GM21515 (cell line): Measurements from ENCODE around the gene PTPRT.

Experiments
- ATAC-seq: cut with Tn5 transposase; IDR thresholded peaks from one replicate; pipeline ENCODE4 v1.9.1; 2021; ENCODE audit not compliant: unreplicated experiment

The PTPRT gene

GRCh38 chr20:42161228-42161829 is 1028.4 kb downstream of the PTPRT start:
- ATAC-seq = no peak

- no peak for ATAC-seq
Measured at GRCh38 chr20:42159808-42160207, 1029.9 kb downstream of the PTPRT start.

DNA sequence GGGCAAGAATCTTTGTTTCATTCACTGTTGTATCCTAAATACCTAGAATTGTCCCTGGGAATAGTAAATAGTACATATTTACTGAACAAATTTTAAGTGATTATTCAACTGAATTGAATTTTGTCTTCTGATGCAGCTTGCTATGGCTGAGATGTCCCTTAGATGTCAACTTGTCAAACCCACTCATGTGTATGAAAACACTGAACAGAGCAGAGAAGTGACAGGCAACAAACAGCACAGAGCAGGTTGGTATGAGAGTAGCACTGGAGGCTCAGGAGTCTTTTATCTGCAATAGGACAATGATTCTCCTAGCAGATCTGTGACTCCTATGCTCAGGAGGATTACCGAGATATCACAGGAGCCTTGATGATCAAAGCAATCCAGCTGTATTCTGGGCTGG is 1031.4 kb downstream of the PTPRT start:
- ATAC-seq = no peak

DNA sequence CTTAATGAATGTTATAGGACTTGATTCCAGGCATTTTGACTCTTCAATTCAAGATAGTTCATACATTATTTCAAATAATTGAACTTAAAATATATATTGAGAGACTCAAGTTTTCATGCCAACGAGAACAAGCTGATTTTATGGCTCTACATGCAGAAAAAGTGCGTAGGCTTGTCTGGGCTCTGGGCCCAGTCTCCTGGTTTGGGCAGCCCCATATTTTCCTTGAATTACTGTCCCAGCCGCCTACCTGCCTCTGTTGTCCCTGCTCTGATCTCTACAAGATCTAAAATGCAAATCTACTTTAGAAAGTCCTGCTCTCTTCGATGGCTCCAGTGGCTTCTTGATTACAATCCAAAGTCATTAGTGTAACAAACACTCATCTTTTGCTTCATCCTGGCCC is 1034.1 kb downstream of the PTPRT start:
- ATAC-seq = no peak

DNA sequence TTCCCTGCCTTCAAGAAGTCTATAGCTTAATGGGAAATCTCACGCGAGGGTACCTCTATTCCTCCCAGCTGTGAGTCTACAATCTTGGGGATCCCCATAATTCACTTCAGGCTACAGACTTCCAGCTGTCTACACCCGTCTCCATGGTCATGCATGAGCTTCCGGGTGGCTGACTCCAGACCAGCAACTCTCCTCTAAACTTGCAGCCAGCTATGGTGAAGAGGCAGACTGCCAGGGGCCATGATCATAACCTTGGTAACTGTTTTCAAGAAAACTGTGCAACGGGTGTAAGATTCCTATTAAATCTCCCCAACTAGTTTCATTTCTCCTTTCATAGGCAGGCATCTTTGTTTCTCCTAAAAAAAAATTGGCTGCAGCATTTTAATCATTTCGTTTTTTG is 1037.1 kb downstream of the PTPRT start:
- ATAC-seq = no peak

DNA sequence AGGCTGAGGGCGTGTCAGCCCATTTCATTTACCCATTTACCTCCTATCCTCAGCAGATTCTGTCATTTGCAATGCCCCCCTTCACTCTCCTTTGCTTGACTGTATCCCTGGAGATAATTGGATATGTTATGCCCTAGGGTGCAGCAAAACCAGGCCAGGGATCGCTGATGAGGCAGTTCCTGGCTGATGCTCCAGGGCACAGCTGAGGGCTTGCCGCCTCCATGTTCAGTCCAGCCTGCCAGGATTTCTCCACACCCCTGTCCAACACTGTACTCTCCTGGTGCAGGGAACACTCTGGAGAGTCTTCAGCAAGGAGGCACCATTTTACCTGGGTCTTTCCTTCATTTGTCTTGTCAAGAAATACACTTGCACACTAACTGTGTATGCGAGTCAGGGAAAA is 1039.5 kb downstream of the PTPRT start:
- no peak for ATAC-seq

GRCh38 chr20:42138729-42139128 is 1051.0 kb downstream of the PTPRT start:
- no peak for ATAC-seq

DNA sequence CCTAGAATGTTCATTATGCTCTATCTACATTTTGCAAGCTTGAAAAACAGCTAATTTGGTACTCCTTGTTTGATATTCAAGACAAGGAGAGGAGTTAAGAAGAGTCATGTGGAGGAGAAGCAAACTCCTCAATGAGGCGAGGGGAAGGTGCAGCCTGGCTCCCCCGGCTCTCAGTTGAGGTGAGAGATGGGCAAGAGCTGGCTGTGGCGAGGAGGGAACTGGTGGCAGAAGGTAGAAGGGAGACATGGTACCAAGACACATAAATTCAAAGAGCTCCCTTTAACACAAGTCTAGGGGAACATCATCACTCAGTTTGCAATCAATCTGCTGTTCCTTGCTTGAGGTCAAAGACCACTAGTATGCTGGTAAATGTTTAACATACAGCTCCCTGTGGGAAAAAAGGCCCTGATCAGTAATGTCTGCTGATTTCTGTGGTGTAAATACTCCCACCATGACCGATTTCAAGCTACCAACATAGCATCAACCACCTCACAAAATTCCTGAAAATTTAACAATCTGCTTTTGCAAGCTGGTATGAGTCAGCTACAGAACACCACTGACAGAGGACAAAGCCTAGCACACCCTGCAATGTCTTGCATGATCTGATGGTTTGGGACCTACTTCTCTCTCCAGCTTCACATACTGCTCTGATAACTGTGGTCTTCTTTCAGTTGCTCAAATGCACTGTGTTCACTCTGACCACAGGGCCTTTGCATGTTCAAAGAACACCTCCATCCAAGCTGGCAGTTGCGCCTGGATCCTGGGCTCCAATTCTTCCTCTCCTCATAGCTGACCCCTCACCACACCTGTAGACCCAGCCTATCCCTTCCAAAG is 1055.2 kb downstream of the PTPRT start:
- ATAC-seq = no peak

DNA sequence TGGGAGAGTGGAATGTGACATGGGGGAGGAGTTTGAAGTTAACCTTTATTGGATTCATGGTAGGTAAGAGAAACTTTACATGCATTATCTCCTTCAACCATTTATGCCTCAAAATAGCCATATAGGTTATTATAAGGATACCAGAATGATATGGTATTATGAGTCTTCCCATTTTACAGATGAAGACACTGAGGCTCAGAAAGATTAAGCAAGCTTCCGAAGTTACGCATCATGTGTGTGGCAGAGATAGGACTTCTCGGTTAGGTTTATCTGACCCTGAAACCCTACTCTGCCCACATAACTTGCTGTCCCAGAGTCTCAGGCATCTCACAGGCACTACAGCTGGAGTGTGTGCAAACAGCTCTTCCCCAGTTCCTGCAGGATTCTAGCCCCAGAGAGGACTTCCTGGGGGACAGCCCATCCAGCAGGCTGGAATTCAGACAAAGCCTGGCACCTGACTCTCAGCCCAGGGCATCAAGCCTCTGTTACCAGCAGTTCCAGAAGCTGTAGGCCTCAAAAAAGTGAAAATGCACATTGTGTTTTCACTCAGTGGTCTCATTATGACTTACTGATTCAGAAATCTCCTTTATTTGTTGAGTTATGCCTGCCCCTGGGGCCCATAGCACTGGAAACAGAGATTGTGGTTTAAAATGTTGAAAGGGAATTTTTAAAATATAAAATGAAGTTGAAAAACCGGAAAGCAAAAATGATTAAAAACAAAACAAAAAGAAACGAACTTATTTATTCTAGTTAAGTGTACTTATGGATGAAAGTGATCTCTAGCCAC is 1058.7 kb downstream of the PTPRT start:
- no peak for ATAC-seq

GRCh38 chr20:42125426-42125825 is 1064.3 kb downstream of the PTPRT start:
- ATAC-seq = no peak

GRCh38 chr20:42123981-42124473 is 1065.7 kb downstream of the PTPRT start:
- no peak for ATAC-seq

DNA sequence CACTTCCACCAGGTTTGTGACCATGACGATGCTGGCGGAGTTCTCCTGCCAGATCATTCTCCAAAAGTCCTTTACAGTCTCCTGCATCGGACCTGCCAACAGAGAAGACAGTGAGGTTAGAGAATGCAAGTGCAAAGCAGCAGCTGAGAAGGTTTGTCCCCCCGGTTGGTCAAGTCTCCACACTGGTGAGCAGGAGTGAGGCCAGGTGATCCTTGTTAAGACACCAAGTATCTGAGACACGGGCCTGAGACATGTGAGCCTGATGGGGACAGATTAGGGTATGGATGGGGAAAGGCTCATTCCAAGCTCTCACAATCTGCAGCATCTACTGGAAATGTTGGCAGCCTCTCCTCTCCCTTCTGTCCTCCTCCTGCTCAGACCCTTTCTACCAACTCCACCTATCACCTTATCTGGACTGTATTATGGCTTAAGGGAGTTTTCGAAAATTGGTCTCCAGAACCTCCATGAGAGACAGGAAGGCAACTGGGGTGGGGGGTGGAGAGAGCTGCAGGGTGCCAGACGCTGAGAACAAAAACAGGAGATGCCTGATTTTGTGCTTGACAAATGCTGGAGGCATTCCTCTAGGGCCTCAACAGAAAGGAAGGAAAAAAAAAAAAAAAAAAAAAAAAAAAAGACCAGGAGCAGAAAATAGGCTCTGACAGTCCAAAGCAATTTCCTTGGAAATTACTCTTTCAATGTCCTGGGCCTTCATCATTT is 1071.1 kb downstream of the PTPRT start:
- ATAC-seq = no peak

GRCh38 chr20:42118001-42118400 is 1071.7 kb downstream of the PTPRT start:
- no peak for ATAC-seq

DNA sequence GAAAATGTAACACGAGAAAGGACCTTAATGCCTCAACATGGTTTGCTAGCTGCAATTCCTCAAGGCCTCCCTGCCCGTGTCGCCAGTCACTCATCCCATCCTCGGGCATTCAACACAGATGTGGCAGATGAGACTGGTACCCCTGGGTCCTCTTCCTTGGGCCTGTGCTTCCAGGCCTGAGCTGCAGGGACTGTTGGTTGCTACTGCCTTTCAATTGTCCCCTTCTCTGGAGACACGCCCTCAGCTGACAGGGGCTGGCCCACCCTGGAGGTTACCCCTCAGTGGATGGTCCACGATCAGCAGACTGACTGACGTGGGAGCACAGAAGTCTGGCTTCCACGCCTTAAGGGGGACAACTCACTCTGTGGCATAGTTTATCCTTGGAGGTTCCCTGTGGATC is 1076.5 kb downstream of the PTPRT start:
- no peak for ATAC-seq

GRCh38 chr20:42112161-42112560 is 1077.5 kb downstream of the PTPRT start:
- ATAC-seq = no peak

- ATAC-seq = no peak
Measured at GRCh38 chr20:42111349-42111748, 1078.4 kb downstream of the PTPRT start.

GRCh38 chr20:42110301-42110700 is 1079.4 kb downstream of the PTPRT start:
- no peak for ATAC-seq

GRCh38 chr20:42102000-42102399 is 1087.7 kb downstream of the PTPRT start:
- ATAC-seq = no peak

DNA sequence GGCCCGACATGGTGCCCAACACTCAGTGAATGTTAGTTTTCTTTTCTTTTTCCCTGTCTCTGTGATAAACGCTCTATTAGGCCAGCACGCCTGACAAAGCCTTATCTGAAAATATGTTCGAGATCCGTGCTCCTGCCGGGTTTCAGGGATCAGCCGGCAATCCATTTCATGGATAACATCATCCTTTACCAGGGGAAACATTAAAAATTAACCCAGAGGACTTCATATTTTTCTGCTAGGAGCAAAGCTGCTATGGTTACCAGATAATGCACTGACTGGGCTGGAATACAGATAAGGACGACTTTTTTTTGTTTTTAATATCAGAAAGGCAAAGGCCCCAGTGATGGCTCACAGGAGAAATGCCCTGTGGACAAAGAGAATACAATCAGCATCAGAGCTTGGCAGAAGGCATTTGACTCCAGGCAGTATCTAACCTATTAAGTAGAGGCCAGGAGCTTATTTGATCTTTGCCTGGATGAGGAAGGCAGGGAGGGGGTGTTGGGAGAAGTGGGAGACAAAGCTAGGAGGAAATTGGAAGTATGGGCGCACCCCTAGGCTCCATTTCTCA is 1089.5 kb downstream of the PTPRT start:
- no peak for ATAC-seq

DNA sequence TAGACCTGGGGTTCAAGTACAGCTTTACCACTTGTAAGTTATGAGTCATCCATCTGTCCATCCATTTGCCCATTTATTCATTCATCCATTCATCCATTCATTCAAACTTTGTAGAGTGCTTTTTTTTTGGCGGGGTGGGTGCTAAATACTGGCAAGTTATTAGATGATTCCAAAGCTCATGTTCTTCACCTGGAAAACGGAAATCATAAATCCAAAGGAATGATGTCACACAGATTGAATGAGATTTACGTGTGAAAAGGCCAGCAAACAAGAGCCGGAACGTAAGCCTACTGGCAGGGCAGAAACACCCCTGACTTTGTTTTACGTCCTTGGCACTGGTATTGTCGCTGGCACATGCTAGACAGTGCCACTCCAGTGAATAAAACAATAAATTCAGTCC is 1090.6 kb downstream of the PTPRT start:
- no peak for ATAC-seq

GRCh38 chr20:42098418-42098817 is 1091.3 kb downstream of the PTPRT start:
- ATAC-seq = no peak
